Stimulated activated naive CD8-positive, alpha-beta T cell treated with anti-CD3 and anti-CD28 coated beads, Interleukin-15, Interleukin-2, amounts not matched to agents 100 U/mL and 50 U/mL, for 24 hours (primary cell): Measurements from ENCODE around the gene ATP6V1E1.
"Not testable (repeated sequence)": the region's sequence is repeated elsewhere in the genome, so short reads cannot be mapped to it uniquely, and the experiment has no call there.

ENCODE experiments used
- ATAC-seq: fragments of 150-1000 bp; cut with Tn5 transposase; one replicate; pipeline ENCODE4 v1.10.0; 2021
- DNase-seq: peaks from one replicate; pipeline ENCODE4 v3.0.0; 2021

Gene ATP6V1E1

GRCh38 chr22:17581056-17581455 lies 47.5 kb downstream of the ATP6V1E1 start:
- DNase-seq, result no peak
- ATAC-seq, result no peak

GRCh38 chr22:17580441-17581031 lies 48.0 kb downstream of the ATP6V1E1 start:
- no peak for ATAC-seq
- no peak for DNase-seq

- DNase-seq (no peak), ATAC-seq (no peak)
Observed at GRCh38 chr22:17579535-17579981, 49.0 kb downstream of the ATP6V1E1 start.

DNA sequence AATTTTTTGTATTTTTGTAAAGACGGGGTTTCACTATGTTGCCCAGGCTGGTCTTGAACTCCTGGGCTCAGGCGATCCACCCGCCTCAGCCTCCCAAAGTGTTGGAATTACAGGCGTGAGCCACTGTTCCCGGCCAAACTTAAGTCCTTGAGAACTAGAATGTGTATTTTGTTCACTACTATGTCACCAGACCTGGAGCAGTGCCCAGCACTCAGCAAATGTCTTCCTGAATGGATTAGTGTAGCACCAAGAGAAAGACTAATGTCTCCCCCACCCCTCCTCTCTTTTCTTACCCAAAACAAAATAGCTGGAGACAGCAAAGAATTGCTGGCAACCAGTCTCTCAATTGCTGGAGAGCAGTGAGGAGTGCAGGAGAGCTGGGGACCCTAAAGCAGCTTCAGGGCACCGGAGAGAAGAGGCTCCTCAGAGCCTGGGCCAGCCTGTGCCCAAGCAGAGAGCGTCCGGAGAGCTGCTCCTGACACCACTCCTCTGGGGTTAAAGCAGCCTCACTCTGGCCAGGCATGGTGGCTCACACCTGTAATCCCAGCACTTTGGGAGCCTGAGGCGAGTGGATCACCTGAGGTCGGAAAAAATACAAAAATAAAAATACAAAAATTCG lies 50.3 kb downstream of the ATP6V1E1 start:
- ATAC-seq, result no peak
- no peak for DNase-seq

DNA sequence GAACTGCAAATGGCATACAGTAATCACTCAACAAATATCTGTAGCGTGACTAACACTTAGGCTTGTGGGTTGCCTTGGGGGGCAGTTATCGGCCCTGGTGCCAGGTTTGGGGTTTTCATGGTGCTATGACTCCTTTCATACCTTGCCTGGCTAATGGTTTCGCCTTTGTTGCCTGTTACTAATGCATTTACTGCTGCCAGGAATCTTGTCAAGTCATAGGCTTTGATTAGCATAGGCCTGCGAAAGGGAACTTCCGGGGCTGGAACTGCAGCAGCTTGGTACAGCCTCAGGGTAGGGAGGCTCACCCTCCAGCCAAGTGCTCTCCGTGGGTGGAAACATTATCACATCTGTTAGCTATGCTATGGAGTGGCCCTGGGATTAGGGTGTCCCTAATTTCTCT lies 52.1 kb downstream of the ATP6V1E1 start:
- DNase-seq (no peak), ATAC-seq (peak; percentile 28)

DNA sequence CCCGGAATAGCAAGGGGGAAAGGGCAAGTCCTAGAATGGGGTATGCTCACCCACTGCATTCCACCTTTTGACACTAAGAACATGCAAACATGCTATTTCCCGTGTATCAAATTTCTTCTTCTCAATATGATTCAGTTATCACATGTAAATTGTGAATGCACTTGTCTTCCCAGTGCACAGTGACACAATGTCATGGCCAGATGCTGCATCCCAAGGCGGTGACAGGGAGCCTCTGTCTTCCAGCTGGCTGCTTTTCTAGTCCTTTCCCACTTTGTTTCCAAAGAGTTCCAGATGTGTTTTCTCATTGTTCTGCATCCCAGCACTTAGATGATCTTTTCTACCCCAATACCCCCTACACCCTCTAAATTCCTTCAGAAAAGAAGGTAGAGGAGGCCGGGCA lies 52.9 kb downstream of the ATP6V1E1 start:
- ATAC-seq, result no peak

DNA sequence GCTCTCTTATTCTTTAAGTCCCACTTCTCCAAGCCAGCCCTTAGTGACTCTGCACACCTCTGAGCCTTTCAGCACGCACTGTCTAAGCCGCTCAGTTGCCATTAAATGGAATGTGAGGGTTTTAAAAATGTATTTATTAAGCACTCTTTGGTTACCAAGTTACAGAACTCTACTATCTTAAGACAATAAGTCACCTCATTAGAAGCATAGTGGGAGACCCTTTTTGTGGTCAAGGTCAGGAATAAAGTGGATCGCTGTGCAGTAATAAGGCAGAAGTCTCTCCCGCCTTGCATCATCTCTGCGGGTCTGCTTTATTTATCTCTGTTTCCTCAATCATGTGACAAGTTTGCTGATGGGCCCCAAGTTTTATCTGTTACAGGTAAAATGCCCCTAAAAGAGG lies 53.4 kb downstream of the ATP6V1E1 start:
- DNase-seq (no peak), ATAC-seq (no peak)

More for the DNA sequence above, 52.9 kb downstream of the ATP6V1E1 start:
- DNase-seq, result no peak

DNA sequence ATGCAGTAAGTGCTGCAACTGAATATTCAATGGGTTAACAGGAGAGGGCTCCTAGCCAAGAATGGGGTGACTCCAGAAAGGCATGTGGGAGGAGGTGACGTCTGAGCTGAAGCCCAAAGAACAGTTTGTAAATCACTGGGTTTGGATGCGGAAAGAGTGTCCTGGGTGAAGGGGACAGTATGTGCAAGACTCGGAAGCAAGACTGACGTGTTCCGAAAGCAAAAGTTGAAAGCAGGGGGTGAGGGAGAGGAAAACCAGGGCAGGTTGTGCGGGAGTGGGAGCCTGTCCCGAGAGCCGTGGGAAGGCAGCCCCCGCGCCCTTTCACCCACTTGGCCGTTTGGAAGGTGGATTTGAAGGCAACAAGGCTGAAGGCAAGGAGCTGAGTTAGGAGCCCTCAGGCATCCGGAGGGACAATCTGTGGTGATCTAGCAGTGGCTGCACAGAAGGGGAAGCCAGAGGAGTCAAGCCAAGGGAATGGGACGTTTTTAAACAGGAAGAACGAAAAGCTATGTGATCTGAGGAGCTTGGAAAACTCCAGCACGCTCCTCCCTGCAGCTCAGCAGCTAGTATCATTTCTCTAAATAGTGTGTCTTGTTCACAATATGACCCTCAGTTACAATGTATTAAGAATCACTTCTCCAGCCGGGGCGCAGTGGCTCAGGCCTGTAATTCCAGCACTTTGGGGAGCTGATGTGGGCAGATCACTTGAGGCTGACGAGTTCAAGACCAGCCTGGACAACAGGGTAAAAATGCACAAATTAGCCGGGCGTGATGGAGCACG lies 57.5 kb downstream of the ATP6V1E1 start:
- DNase-seq (no peak), ATAC-seq (no peak)

DNA sequence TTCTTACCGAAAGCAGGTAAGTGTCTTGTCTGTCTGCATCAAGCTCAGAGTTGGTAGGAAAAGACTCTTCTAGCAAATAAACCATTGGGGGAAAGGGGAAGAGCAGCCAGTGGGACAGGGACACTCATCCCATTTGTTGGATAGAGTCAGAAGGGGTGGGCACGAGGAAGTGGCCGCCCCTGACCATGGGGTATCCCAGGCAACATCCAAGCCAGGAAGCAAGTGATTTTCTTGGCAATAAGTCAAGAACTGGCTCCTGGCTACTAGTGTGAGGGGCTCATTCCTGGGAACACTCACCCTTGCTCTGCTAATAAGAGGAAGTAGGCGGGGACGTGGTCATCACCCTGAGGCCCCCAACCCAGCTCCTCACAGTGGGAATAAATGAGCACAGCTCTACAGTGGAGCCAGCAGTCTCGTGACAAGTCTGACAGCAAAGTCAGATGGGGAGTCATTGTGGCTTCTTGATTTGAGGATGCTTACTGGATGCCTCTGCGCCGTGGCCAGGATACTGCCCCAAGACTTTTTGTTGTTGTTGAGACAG lies 58.5 kb downstream of the ATP6V1E1 start:
- DNase-seq, result no peak
- no peak for ATAC-seq

- no peak for DNase-seq
- no peak for ATAC-seq
Observed at GRCh38 chr22:17566776-17567175, 61.8 kb downstream of the ATP6V1E1 start.

DNA sequence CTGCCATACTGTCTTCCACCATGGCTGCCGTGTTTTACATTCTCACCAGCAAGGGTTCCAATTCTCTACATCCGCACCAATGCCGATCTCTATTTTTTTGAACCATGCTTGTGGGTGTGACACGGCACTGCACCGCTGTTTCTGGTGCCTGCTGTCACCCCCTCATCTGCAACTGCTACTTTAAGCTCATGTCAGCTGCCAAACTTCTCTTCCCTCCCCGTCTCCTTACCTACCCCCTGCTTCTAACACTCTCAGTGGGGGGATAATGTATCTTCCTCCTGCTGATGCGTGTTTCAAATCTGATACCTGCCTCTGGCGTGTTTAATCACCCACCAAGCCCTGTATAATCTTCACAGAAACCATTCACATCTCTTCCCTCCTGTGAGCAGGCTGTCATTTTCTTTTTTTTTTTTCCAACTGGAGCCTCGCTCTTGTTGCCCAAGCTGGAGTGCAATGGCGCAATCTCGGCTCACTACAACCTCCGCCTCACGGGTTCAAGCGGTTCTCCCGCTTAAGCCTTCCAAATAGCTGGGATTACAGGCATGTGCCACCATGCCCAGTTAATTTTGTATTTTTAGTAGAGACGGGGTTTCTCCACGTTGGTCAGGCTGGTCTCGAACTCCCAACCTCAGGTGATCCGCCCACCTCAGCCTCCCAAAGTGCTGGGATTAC lies 62.4 kb downstream of the ATP6V1E1 start:
- not testable (repeated sequence) for DNase-seq, ATAC-seq

DNA sequence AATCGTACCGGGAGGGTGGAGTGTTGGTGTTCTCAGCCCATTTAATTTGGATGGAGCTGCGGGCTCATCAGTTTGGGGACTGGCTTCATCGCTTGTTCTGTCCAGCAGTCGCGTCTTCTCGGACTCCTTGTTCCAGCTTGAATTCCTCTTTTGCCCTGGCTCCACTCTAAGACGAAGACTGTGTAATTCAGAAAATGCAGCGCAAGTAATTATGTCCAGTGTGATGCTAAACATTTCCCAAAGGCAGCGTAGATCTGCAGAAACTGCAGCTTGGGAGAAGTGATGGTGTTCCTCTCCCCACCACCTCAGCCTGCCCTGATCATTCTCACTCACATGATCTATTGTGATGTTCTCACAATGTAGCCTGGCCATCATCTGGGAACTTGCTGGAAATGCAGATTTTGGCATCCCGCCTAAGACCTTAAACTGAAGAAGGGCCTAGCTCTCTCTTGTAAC lies 64.6 kb downstream of the ATP6V1E1 start:
- ATAC-seq (no peak), DNase-seq (no peak)

DNA sequence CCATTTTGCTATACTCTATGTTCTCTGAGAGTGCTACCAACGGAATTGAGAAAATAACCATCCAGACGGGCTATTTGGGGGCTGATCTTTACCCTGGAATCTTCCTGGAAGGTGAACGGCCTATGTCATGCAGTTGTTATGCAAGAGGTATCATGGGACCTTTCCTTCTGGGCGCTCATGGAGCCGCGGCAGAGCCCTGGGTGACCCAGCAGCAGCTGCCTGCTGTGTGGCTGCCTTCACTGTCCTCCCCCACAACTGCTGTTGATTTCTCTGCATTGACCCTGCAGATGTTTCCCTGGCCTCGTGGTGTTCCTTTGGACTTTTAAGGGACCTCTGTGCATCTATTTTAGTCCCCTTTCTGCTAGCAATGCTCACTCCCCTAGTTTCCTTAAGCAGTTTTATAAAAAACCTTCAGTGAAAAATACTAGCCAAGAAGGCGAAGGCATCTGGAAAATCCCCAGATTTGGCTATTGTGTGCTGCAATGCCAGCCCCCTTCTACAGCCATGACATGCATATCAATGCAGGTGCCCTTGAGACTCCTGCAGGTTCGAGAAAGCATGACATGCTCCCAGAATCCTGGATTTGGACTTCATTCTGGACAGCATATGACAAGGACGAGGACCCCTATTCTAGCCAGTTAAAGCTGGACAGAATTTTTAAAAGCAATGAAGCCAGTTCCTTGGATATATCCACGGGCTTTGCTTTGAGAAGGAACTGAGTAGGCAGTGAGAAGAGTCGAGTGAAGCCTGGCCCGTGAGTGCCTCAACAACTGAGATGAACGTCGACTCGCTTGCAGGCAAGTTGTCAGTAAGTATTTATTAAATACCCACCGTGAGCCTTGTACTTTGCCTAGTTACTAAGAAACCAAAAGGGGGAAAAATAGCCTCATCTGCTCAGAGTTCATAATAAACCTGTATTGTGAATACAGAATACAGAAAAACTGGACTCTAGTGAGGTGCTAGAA lies 65.4 kb downstream of the ATP6V1E1 start, which contains the start of gene SLC25A18:
Gene SLC25A18, plus strand, starts transcription at position 593 of the 965 bp plus-strand sequence. CDS start 16,447 bp downstream, outside the sequence.
- no peak for ATAC-seq
- DNase-seq, result no peak

DNA sequence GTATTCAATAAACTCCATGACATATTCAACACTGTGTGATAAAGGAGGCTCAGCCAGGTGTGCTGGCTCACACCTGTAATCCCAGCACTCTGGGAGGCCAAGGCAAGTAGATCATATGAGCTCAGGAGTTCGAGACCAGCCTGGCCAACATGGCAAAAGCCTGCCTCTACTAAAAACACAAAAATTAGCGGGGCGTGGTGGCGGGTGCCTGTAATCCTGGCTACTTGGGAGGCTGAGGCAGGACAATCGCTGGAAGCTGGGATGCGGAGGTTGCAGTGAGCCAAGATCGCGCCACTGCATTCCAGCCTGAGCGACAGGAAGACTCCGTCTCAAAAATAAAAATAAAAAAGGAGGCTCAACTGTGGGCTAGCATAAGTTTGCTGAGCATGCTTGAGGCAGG lies 69.4 kb downstream of the ATP6V1E1 start:
- no peak for ATAC-seq

GRCh38 chr22:17554814-17555213 lies 73.7 kb downstream of the ATP6V1E1 start:
- DNase-seq, result no peak
- no peak for ATAC-seq

More for the DNA sequence above, 69.4 kb downstream of the ATP6V1E1 start:
- DNase-seq, result no peak

GRCh38 chr22:17552737-17553136 lies 75.8 kb downstream of the ATP6V1E1 start:
- ATAC-seq, result no peak

GRCh38 chr22:17549655-17550054 lies 78.9 kb downstream of the ATP6V1E1 start:
- ATAC-seq (no peak), DNase-seq (no peak)

More at GRCh38 chr22:17552737-17553136, 75.8 kb downstream of the ATP6V1E1 start:
- DNase-seq, result no peak

GRCh38 chr22:17549183-17549582 lies 79.4 kb downstream of the ATP6V1E1 start:
- DNase-seq (no peak), ATAC-seq (no peak)

GRCh38 chr22:17548756-17549035 lies 79.9 kb downstream of the ATP6V1E1 start:
- ATAC-seq (no peak), DNase-seq (no peak)

- no peak for ATAC-seq
Observed at GRCh38 chr22:17548010-17548755, 80.4 kb downstream of the ATP6V1E1 start.

More at GRCh38 chr22:17548010-17548755, 80.4 kb downstream of the ATP6V1E1 start:
- DNase-seq, result no peak
